C4-2B (cell line): ENCODE data around the gene CLDN24.

Source experiments
- H3K27ac ChIP-seq: fragments of 450-650 bp; 2 replicates; pipeline ENCODE4 v1.5.1; 2017
- CTCF ChIP-seq: fragments of 450-650 bp; conservative IDR thresholded peaks from 2 replicates; pipeline ENCODE4 v1.5.1; 2017; ENCODE audit warnings: mild to moderate bottlenecking
- ZFX ChIP-seq: fragments of 450-650 bp; IDR thresholded peaks from 2 replicates; pipeline ENCODE4 v1.6.1; 2017

The CLDN24 gene

GRCh38 chr4:183284965-183285364 is 37.3 kb downstream of the CLDN24 start:
- H3K27ac ChIP-seq: no peak overlapping the region
- TF ChIP-seq CTCF: no peak
- TF ChIP-seq ZFX: no peak

GRCh38 chr4:183284258-183284785 is 37.9 kb downstream of the CLDN24 start:
- TF ChIP-seq CTCF (no peak), ZFX (no peak)
- no peak overlapping the region for H3K27ac ChIP-seq

- no peak overlapping the region for H3K27ac ChIP-seq
Observed at GRCh38 chr4:183276106-183276505, 46.1 kb downstream of the CLDN24 start.

GRCh38 chr4:183272384-183272783 is 49.8 kb downstream of the CLDN24 start:
- TF ChIP-seq ZFX: no peak
- TF ChIP-seq CTCF: no peak

More at GRCh38 chr4:183276106-183276505, 46.1 kb downstream of the CLDN24 start:
- no peak for TF ChIP-seq CTCF
- no peak for TF ChIP-seq ZFX

More at GRCh38 chr4:183272384-183272783, 49.8 kb downstream of the CLDN24 start:
- no peak overlapping the region for H3K27ac ChIP-seq
